Uterus (tissue), 4 donors: ENCODE data around the gene EED. TPM values are rescaled to one million over a fixed set of nuclear protein-coding genes. Genes with fewer than 3 reads are reported as not detected.

Experiments used
- DNase-seq, 2 donors: peaks; one replicate each; pipeline ENCODE4 v3.0.0-alpha.2; 2019 to 2020
- H3K27ac ChIP-seq, 2 donors: fragments of 200-600 bp; sonication (generic); 1 replicate in 1 of 2; 2 replicates in 1 of 2; pipeline ENCODE4 v1.5.1; 2016 to 2018
- H3K27me3 ChIP-seq, 2 donors: fragments of 200-600 bp; sonication (generic); one replicate each; pipeline ENCODE4 v1.5.1; 2018 to 2019; ENCODE audit warnings: control low read depth in 1 of 2
- H3K36me3 ChIP-seq, 2 donors: fragments of 200-600 bp; sonication (generic); one replicate each; pipeline ENCODE4 v1.5.1; 2019; ENCODE audit warnings: control low read depth in 1 of 2
- H3K4me1 ChIP-seq, 2 donors: fragments of 200-600 bp; sonication (generic); one replicate each; pipeline ENCODE4 v1.5.1; 2018 to 2019; ENCODE audit warnings: control low read depth in 1 of 2
- H3K4me3 ChIP-seq, 2 donors: fragments of 200-600 bp; sonication (generic); 1 replicate in 1 of 2; 2 replicates in 1 of 2; pipeline ENCODE4 v1.5.1; 2018 to 2019; ENCODE audit warnings: mild to moderate bottlenecking in 1 of 2
- H3K9me3 ChIP-seq, 2 donors: fragments of 200-600 bp; sonication (generic); one replicate each; pipeline ENCODE4 v1.5.1; 2019; ENCODE audit warnings: control low read depth in 1 of 2
- CTCF ChIP-seq, 4 experiments: fragments of 200-600 bp in 2 of 4; fragments of 450-650 bp in 2 of 4; sonication (generic) in 2 of 4; IDR thresholded peaks; one replicate each; pipeline ENCODE4 v1.5.1; 2016 to 2019; ENCODE audit warnings: antibody characterized with exemption in 4 of 4, mild to moderate bottlenecking in 2 of 4, moderate library complexity in 1 of 4
- POLR2A ChIP-seq, 2 donors: fragments of 450-650 bp; IDR thresholded peaks; one replicate each; pipeline ENCODE4 v1.6.1; 2016; ENCODE audit warnings: antibody characterized with exemption in 2 of 2, mild to moderate bottlenecking in 1 of 2, moderate library complexity in 1 of 2
- intact Hi-C: fragments of 100-400 bp; cut with DNase I; formaldehyde crosslinking; loops from one replicate; pipeline ENCODE4 v1.15.1; 2023; ENCODE audit warnings: low total_unique reads
- total RNA-seq, 4 donors: library from RNA; depleted of rRNA in 3 of 4; stranded (reverse); fragments of >200 nt in 3 of 4; gene quantifications; one replicate each; pipeline versions ENCODE4 v1.1.0 to v1.2.4, GENCODE V29; 2014 to 2023
- donor health status: DM: yes; HTN: yes; CAD: no.

Gene EED
- total RNA-seq, 4 donors from 2014 or later = 16.4 to 53.8 (median 31.3) TPM

- Histone ChIP-seq H3K4me3 (no peak overlapping the region), H3K36me3 (no peaks in the 10 kb centered on the region), H3K27me3 (no peaks in the 10 kb centered on the region), H3K9me3 (no peaks in the 10 kb centered on the region), H3K4me1 (no peaks in the 10 kb centered on the region), H3K27ac (no peak overlapping the region)
- no peak for TF ChIP-seq POLR2A (IDR thresholded peaks at IDR 0.05)
- no peak for TF ChIP-seq CTCF (IDR thresholded peaks at IDR 0.05)
- no peak for DNase-seq
- intact Hi-C loops = no loop called here
Observed at GRCh38 chr11:86198139-86198538, 46.4 kb upstream of the EED start.

GRCh38 chr11:86199354-86199753 lies 45.2 kb upstream of the EED start:
- no peak overlapping the region for H3K27ac ChIP-seq
- no peaks in the 10 kb centered on the region for H3K36me3 ChIP-seq
- intact Hi-C loops = no loop called here
- H3K9me3 ChIP-seq = no peaks in the 10 kb centered on the region
- DNase-seq = no peak
- H3K4me3 ChIP-seq = no peak overlapping the region
- TF ChIP-seq CTCF (IDR thresholded peaks at IDR 0.05) (no peak), POLR2A (IDR thresholded peaks at IDR 0.05) (no peak)
- no peaks in the 10 kb centered on the region for H3K27me3 ChIP-seq
- H3K4me1 ChIP-seq = no peaks in the 10 kb centered on the region

- H3K9me3 ChIP-seq = no peaks in the 10 kb centered on the region
- no peak overlapping the region for H3K27ac ChIP-seq
- TF ChIP-seq CTCF (IDR thresholded peaks at IDR 0.05) (no peak), POLR2A (IDR thresholded peaks at IDR 0.05) (no peak)
- no peaks in the 10 kb centered on the region for H3K36me3 ChIP-seq
- no peak overlapping the region for H3K4me3 ChIP-seq
- intact Hi-C loops = no loop called here
- H3K4me1 ChIP-seq = no peaks in the 10 kb centered on the region
- no peaks in the 10 kb centered on the region for H3K27me3 ChIP-seq
- DNase-seq = no peak
Observed at GRCh38 chr11:86201371-86201884, 43.1 kb upstream of the EED start.

- Histone ChIP-seq H3K9me3 (no peaks in the 10 kb centered on the region), H3K27me3 (no peaks in the 10 kb centered on the region), H3K36me3 (no peaks in the 10 kb centered on the region), H3K4me3 (peak overlapping the region in 1 of 2 donors; percentile 33), H3K27ac (peak overlapping the region; percentile 13 to 50), H3K4me1 (no peaks in the 10 kb centered on the region)
- DNase-seq = no peak
- TF ChIP-seq CTCF (IDR thresholded peaks at IDR 0.05) (no peak), POLR2A (IDR thresholded peaks at IDR 0.05) (no peak)
- intact Hi-C loops = no loop called here
Observed at GRCh38 chr11:86202013-86202336, 42.6 kb upstream of the EED start.

GRCh38 chr11:86204356-86204755 lies 40.2 kb upstream of the EED start:
- no peaks in the 10 kb centered on the region for H3K27me3 ChIP-seq
- H3K36me3 ChIP-seq = no peaks in the 10 kb centered on the region
- DNase-seq = no peak
- H3K4me3 ChIP-seq = no peak overlapping the region
- H3K9me3 ChIP-seq = no peaks in the 10 kb centered on the region
- no peaks in the 10 kb centered on the region for H3K4me1 ChIP-seq
- intact Hi-C loops = no loop called here
- TF ChIP-seq CTCF (IDR thresholded peaks at IDR 0.05) (no peak), POLR2A (IDR thresholded peaks at IDR 0.05) (no peak)
- H3K27ac ChIP-seq = no peak overlapping the region
